GM12864 (cell line): ENCODE data around the gene TMEM8B.

Source experiments
- DNase-seq: peaks from one replicate; pipeline ENCODE4 v3.0.0-alpha.2; 2011; ENCODE audit warnings: low read depth
- H3K4me3 ChIP-seq: 2 replicates; pipeline ENCODE4 v1.5.1; 2011; ENCODE audit warnings: mild to moderate bottlenecking, low read depth, low read length, control low read depth
- CTCF ChIP-seq: IDR thresholded peaks from 2 replicates; pipeline ENCODE4 v1.5.1; 2011; ENCODE audit warnings: low read depth, mild to moderate bottlenecking, moderate library complexity, low read length, control low read depth, inconsistent platforms; ENCODE audit errors: missing control alignments

Gene TMEM8B

GRCh38 chr9:35791297-35791921 is 37.6 kb upstream of the TMEM8B start, which contains the start of gene NPR2:
Gene NPR2 (plus strand): TSS chr9:35791591. CDS start chr9:35792409, 818 bp downstream.
- no peak within 1 kb of the TSS for H3K4me3 ChIP-seq
- no peak for TF ChIP-seq CTCF
- no peak for DNase-seq

GRCh38 chr9:35792024-35792813 is 36.8 kb upstream of the TMEM8B start:
- DNase-seq: no peak
- H3K4me3 ChIP-seq: no peak overlapping the region
- TF ChIP-seq CTCF: no peak

GRCh38 chr9:35792826-35793225 is 36.2 kb upstream of the TMEM8B start:
- no peak overlapping the region for H3K4me3 ChIP-seq
- no peak for TF ChIP-seq CTCF
- DNase-seq: no peak

GRCh38 chr9:35793461-35793860 is 35.6 kb upstream of the TMEM8B start:
- DNase-seq: no peak
- H3K4me3 ChIP-seq: no peak overlapping the region
- TF ChIP-seq CTCF: no peak

- TF ChIP-seq CTCF: no peak
- H3K4me3 ChIP-seq: no peak overlapping the region
- DNase-seq: no peak
These were observed 33.3 kb upstream of the TMEM8B start for GRCh38 chr9:35795695-35796094.

- no peak overlapping the region for H3K4me3 ChIP-seq
These were observed 31.5 kb upstream of the TMEM8B start for GRCh38 chr9:35797311-35798109.

More at GRCh38 chr9:35797311-35798109, 31.5 kb upstream of the TMEM8B start:
- TF ChIP-seq CTCF: no peak
- DNase-seq: no peak
